PC-3 (cell line): ENCODE data around the gene SEPTIN3. TPM values are rescaled to one million over a fixed set of nuclear protein-coding genes. Genes with fewer than 3 reads are reported as not detected.

Source experiments
- ATAC-seq: fragments of 200-7000 bp; cut with Tn5 transposase; 2 replicates; pipeline ENCODE4 v1.9.1; 2020; ENCODE audit warnings: mild to moderate bottlenecking, moderate library complexity
- BruUV-seq: library from RNA; stranded (reverse); fragments of 400-500 nt; replicated peaks from 2 replicates; lab custom pipeline; 2021; lab: Mats Ljungman, UMichigan
- CTCF ChIA-PET: fragments of 300-600 bp; sonication (Branson Sonifier 250); formaldehyde crosslinking; loops from one replicate; lab custom pipeline; 2022; ENCODE audit warnings: antibody characterized with exemption; lab: Charles Lee
- POLR2A ChIA-PET: fragments of 300-600 bp; sonication (Branson Sonifier 250); formaldehyde crosslinking; loops from one replicate; lab custom pipeline; 2022; ENCODE audit warnings: antibody characterized with exemption; ENCODE audit not compliant: unreplicated experiment; lab: Charles Lee
- DNase-seq: peaks from one replicate; pipeline ENCODE4 v3.0.0-alpha.2; 2015
- H2AFZ ChIP-seq: fragments of 300-600 bp; sonication (generic); 2 replicates; pipeline ENCODE4 v1.6.0; 2016; ENCODE audit warnings: antibody characterized with exemption, low read length
- H3F3A ChIP-seq: fragments of 300-600 bp; sonication (generic); one replicate; pipeline ENCODE4 v1.6.0; 2017; ENCODE audit warnings: antibody characterized with exemption, low read length, control low read depth, mild to moderate bottlenecking; ENCODE audit not compliant: unreplicated experiment
- H3K27ac ChIP-seq: fragments of 300-600 bp; sonication (generic); 2 replicates; pipeline ENCODE4 v1.5.1; 2016; ENCODE audit warnings: mild to moderate bottlenecking, low read length
- H3K27me3 ChIP-seq: fragments of 300-600 bp; sonication (generic); 2 replicates; pipeline ENCODE4 v1.6.1; 2016; ENCODE audit warnings: low read length, mixed read lengths
- H3K36me3 ChIP-seq: fragments of 300-600 bp; sonication (generic); 2 replicates; pipeline ENCODE4 v1.6.1; 2016; ENCODE audit warnings: low read depth, mixed run types, low read length, mixed read lengths
- H3K4me1 ChIP-seq: fragments of 300-600 bp; sonication (generic); 2 replicates; pipeline ENCODE4 v1.5.1; 2016; ENCODE audit warnings: low read length; ENCODE audit not compliant: insufficient read depth
- H3K4me2 ChIP-seq: fragments of 300-600 bp; sonication (generic); 2 replicates; pipeline ENCODE4 v1.6.0; 2016; ENCODE audit warnings: low read length
- H3K4me3 ChIP-seq: fragments of 300-600 bp; sonication (generic); 2 replicates; pipeline ENCODE4 v1.5.1; 2016; ENCODE audit warnings: mild to moderate bottlenecking, low read length, mixed read lengths
- H3K79me2 ChIP-seq: fragments of 300-600 bp; sonication (generic); 2 replicates; pipeline ENCODE4 v1.6.1; 2017; ENCODE audit warnings: low read length, mixed read lengths
- H3K9ac ChIP-seq: fragments of 300-600 bp; sonication (generic); 2 replicates; pipeline ENCODE4 v1.6.0; 2016; ENCODE audit warnings: mild to moderate bottlenecking, low read length
- H3K9me2 ChIP-seq: fragments of 300-600 bp; sonication (generic); replicated peaks from 2 replicates; pipeline ENCODE4 v1.6.1; 2016; ENCODE audit warnings: mixed run types, low read length, mixed read lengths
- H3K9me3 ChIP-seq: fragments of 300-600 bp; sonication (generic); 2 replicates; pipeline ENCODE4 v1.6.1; 2016; ENCODE audit warnings: low read length, mixed read lengths
- H4K20me1 ChIP-seq: fragments of 300-600 bp; sonication (generic); 2 replicates; pipeline ENCODE4 v1.6.1; 2016; ENCODE audit warnings: low read length, mixed read lengths
- CTCF ChIP-seq: fragments of 300-600 bp; sonication (generic); conservative IDR thresholded peaks from 2 replicates; pipeline ENCODE4 v1.5.1; 2017; ENCODE audit warnings: antibody characterized with exemption, low read depth, mild to moderate bottlenecking, low read length
- EZH2 ChIP-seq: fragments of 300-600 bp; sonication (generic); IDR thresholded peaks from one replicate; pipeline ENCODE4 v1.6.1; 2017; ENCODE audit warnings: antibody characterized with exemption, mild to moderate bottlenecking, low read length; ENCODE audit not compliant: unreplicated experiment
- EZH2phosphoT487 ChIP-seq: fragments of 300-600 bp; sonication (generic); IDR thresholded peaks from 2 replicates; pipeline ENCODE4 v1.6.1; 2018; ENCODE audit warnings: mild to moderate bottlenecking, antibody characterized with exemption, low read length, borderline replicate concordance
- intact Hi-C: fragments of 100-400 bp; cut with micrococcal nuclease; formaldehyde crosslinking; loops from 2 replicates; pipeline ENCODE4 v1.9.0; 2023
- total RNA-seq: library from RNA; depleted of rRNA; stranded (reverse); fragments of >200 nt; gene quantifications from 2 replicates; pipeline ENCODE4 v1.2.3, GENCODE V29; 2014

The SEPTIN3 gene
- total RNA-seq, 1 experiment from 2014 or later: 1.2 TPM

GRCh38 chr22:41970601-41971000 is 1.4 kb downstream of the SEPTIN3 start:
- Histone ChIP-seq H2AFZ (no peak overlapping the region), H3K9me3 (no peaks in the 10 kb centered on the region), H3K4me2 (no peak overlapping the region), H4K20me1 (no peaks in the 10 kb centered on the region), H3K4me3 (no peak overlapping the region), H3K9me2 (no peaks in the 10 kb centered on the region), H3K9ac (no peak overlapping the region), H3K27ac (no peak overlapping the region), H3K79me2 (no peaks in the 10 kb centered on the region), H3K36me3 (no peaks in the 10 kb centered on the region), H3K27me3 (peaks cover under 1% of the 10 kb centered on the region; the same call in 1 of the 2 replicates), H3F3A (no peaks in the 10 kb centered on the region), H3K4me1 (no peaks in the 10 kb centered on the region)
- no peak for DNase-seq
- intact Hi-C loops: no loop called here
- TF ChIP-seq EZH2 (no peak), EZH2phosphoT487 (no peak), CTCF (no peak)
- ChIA-PET POLR2A (no interaction called here), CTCF (interaction anchor here (0.6 kb wide), 1 partner anchor 26 kb away, joined by 7 read pairs; no protein-coding TSS in a partner anchor)
- no peak for ATAC-seq
- no TSS peak for BruUV-seq

- H3K27me3 ChIP-seq: peaks cover 9% of the 10 kb centered on the region
- no peaks in the 10 kb centered on the region for H3K9me2 ChIP-seq
- no peak overlapping the region for H3K4me2 ChIP-seq
- no peak overlapping the region for H3K27ac ChIP-seq
- ChIA-PET POLR2A (no interaction called here), CTCF (interaction anchor here (0.6 kb wide), 2 partner anchors 25 to 30 kb away, joined by 4 to 7 read pairs; no protein-coding TSS in a partner anchor)
- intact Hi-C loops: no loop called here
- no peak overlapping the region for H3K9ac ChIP-seq
- no peaks in the 10 kb centered on the region for H3K9me3 ChIP-seq
- H3K36me3 ChIP-seq: no peaks in the 10 kb centered on the region
- H3K4me1 ChIP-seq: no peaks in the 10 kb centered on the region
- no peaks in the 10 kb centered on the region for H3F3A ChIP-seq
- DNase-seq (no peak), ATAC-seq (no peak)
- H3K79me2 ChIP-seq: no peaks in the 10 kb centered on the region
- no peaks in the 10 kb centered on the region for H4K20me1 ChIP-seq
- H3K4me3 ChIP-seq: no peak overlapping the region
- no peak overlapping the region for H2AFZ ChIP-seq
- no peak for TF ChIP-seq EZH2
- no peak for TF ChIP-seq CTCF
- no TSS peak for BruUV-seq
Observed at GRCh38 chr22:41971431-41971830, 2.2 kb downstream of the SEPTIN3 start.

GRCh38 chr22:41974691-41975290 is 5.5 kb downstream of the SEPTIN3 start:
- Histone ChIP-seq H3K36me3 (no peaks in the 10 kb centered on the region), H3K9ac (no peak overlapping the region), H4K20me1 (no peaks in the 10 kb centered on the region), H3K9me2 (no peaks in the 10 kb centered on the region), H3K27me3 (peaks cover 16% of the 10 kb centered on the region), H3K9me3 (no peaks in the 10 kb centered on the region), H3K4me1 (no peaks in the 10 kb centered on the region), H3K79me2 (no peaks in the 10 kb centered on the region), H3F3A (no peaks in the 10 kb centered on the region), H3K4me3 (no peak overlapping the region), H3K27ac (no peak overlapping the region), H3K4me2 (no peak overlapping the region), H2AFZ (no peak overlapping the region)
- POLR2A ChIA-PET: interaction anchor here (0.5 kb wide), 1 partner anchor 196 kb away, joined by 3 read pairs; no protein-coding TSS in a partner anchor
- ATAC-seq (no peak), DNase-seq (no peak)
- no peak for TF ChIP-seq EZH2phosphoT487
- no peak for TF ChIP-seq CTCF
- BruUV-seq: no TSS peak
- intact Hi-C loops: no loop called here
- CTCF ChIA-PET: no interaction called here
